Measurements from ENCODE around the gene EFNA2.

Gene EFNA2

GRCh38 chr19:1286487-1287353 is 1.0 kb downstream of the EFNA2 start:
- Histone ChIP-seq H4K20me1 (ENCODE audit: insufficient read depth) (no peaks in the 10 kb centered on the region), H3K4me1 (ENCODE audit: low read depth, poor library complexity, severe bottlenecking) (peaks cover 3% of the 10 kb centered on the region), H3K4me3 (IDR thresholded peaks at IDR 0.05; ENCODE audit: insufficient read depth, low read depth, low read length) (no peak overlapping the region)

GRCh38 chr19:1287354-1288225 is 1.9 kb downstream of the EFNA2 start:
- Histone ChIP-seq H2AFZ (ENCODE audit: low read depth) (no peak overlapping the region), H3K36me3 (ENCODE audit: insufficient read depth) (no peaks in the 10 kb centered on the region), H3K79me2 (ENCODE audit: insufficient read depth, low read depth) (no peaks in the 10 kb centered on the region), H3K27me3 (ENCODE audit: insufficient read depth, low read depth) (peaks cover 86% of the 10 kb centered on the region), H4K20me1 (ENCODE audit: insufficient read depth) (no peaks in the 10 kb centered on the region), H3K9ac (no peak overlapping the region), H3K4me1 (ENCODE audit: low read depth, poor library complexity, severe bottlenecking) (peaks cover 12% of the 10 kb centered on the region), H3K4me3 (IDR thresholded peaks at IDR 0.05; ENCODE audit: insufficient read depth, low read depth, low read length) (no peak overlapping the region), H3K27ac (no peak overlapping the region), H3K4me2 (no peak overlapping the region)
- TF ChIP-seq, protein P1, sequence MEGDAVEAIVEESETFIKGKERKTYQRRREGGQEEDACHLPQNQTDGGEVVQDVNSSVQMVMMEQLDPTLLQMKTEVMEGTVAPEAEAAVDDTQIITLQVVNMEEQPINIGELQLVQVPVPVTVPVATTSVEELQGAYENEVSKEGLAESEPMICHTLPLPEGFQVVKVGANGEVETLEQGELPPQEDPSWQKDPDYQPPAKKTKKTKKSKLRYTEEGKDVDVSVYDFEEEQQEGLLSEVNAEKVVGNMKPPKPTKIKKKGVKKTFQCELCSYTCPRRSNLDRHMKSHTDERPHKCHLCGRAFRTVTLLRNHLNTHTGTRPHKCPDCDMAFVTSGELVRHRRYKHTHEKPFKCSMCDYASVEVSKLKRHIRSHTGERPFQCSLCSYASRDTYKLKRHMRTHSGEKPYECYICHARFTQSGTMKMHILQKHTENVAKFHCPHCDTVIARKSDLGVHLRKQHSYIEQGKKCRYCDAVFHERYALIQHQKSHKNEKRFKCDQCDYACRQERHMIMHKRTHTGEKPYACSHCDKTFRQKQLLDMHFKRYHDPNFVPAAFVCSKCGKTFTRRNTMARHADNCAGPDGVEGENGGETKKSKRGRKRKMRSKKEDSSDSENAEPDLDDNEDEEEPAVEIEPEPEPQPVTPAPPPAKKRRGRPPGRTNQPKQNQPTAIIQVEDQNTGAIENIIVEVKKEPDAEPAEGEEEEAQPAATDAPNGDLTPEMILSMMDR (conservative IDR thresholded peaks at IDR 0.05; ENCODE audit: low read depth, low read length), result no peak

More at GRCh38 chr19:1286487-1287353, 1.0 kb downstream of the EFNA2 start:
- TF ChIP-seq, protein P1 (conservative IDR thresholded peaks at IDR 0.05; ENCODE audit: low read depth, low read length), result no peak
- H2AFZ ChIP-seq (ENCODE audit: low read depth), result no peak overlapping the region
- no peak overlapping the region for H3K9ac ChIP-seq
- no peak overlapping the region for H3K4me2 ChIP-seq
- H3K27ac ChIP-seq, result no peak overlapping the region
- H3K36me3 ChIP-seq (ENCODE audit: insufficient read depth), result no peaks in the 10 kb centered on the region
- H3K79me2 ChIP-seq (ENCODE audit: insufficient read depth, low read depth), result no peaks in the 10 kb centered on the region
- H3K27me3 ChIP-seq (ENCODE audit: insufficient read depth, low read depth), result peaks cover 78% of the 10 kb centered on the region

DNA sequence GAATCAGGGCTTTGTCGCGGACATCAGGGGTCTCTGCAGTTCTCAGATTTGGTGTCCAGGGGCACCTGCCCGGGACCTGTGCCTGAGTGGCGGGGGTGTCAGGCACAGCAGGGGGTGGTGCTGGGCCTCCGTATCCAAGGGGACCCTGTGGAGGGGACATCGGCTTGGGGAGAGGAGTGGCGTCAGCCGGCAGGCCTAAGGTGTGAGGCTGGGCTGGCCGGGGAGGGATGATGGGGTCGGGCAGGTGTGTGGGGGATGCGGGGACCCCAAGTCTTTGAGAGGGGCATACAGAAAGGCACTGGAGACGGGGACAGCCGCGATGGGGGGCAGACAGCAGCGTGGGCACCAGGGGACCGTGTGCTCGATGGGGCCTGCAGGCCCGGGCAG is 2.5 kb downstream of the EFNA2 start:
- H3K4me3 ChIP-seq (IDR thresholded peaks at IDR 0.05; ENCODE audit: insufficient read depth, low read depth, low read length), result no peak overlapping the region
- no peak overlapping the region for H2AFZ ChIP-seq (ENCODE audit: low read depth)
- no peaks in the 10 kb centered on the region for H4K20me1 ChIP-seq (ENCODE audit: insufficient read depth)
- no peak overlapping the region for H3K27ac ChIP-seq
- peaks cover 14% of the 10 kb centered on the region for H3K4me1 ChIP-seq (ENCODE audit: low read depth, poor library complexity, severe bottlenecking)
- H3K4me2 ChIP-seq, result no peak overlapping the region
- H3K9ac ChIP-seq, result no peak overlapping the region
- TF ChIP-seq, protein P1 (conservative IDR thresholded peaks at IDR 0.05; ENCODE audit: low read depth, low read length), result no peak
- H3K79me2 ChIP-seq (ENCODE audit: insufficient read depth, low read depth), result no peaks in the 10 kb centered on the region
- peaks cover 90% of the 10 kb centered on the region for H3K27me3 ChIP-seq (ENCODE audit: insufficient read depth, low read depth)
- no peaks in the 10 kb centered on the region for H3K36me3 ChIP-seq (ENCODE audit: insufficient read depth)

- Histone ChIP-seq H3K27ac (no peak overlapping the region), H3K79me2 (ENCODE audit: insufficient read depth, low read depth) (no peaks in the 10 kb centered on the region), H3K9ac (no peak overlapping the region), H3K36me3 (ENCODE audit: insufficient read depth) (no peaks in the 10 kb centered on the region), H3K27me3 (ENCODE audit: insufficient read depth, low read depth) (peaks cover 90% of the 10 kb centered on the region), H2AFZ (ENCODE audit: low read depth) (no peak overlapping the region), H4K20me1 (ENCODE audit: insufficient read depth) (no peaks in the 10 kb centered on the region), H3K4me2 (no peak overlapping the region), H3K4me3 (IDR thresholded peaks at IDR 0.05; ENCODE audit: insufficient read depth, low read depth, low read length) (no peak overlapping the region), H3K4me1 (ENCODE audit: low read depth, poor library complexity, severe bottlenecking) (peaks cover 14% of the 10 kb centered on the region)
- TF ChIP-seq, protein P1 (conservative IDR thresholded peaks at IDR 0.05; ENCODE audit: low read depth, low read length), result no peak
Measured at GRCh38 chr19:1288833-1289685, 3.4 kb downstream of the EFNA2 start.

Data from KMS-11 (cell line).